GM15510 (cell line): ENCODE data around the gene OR6A2.

Source experiments
- POLR2A ChIP-seq: IDR thresholded peaks from 3 replicates; pipeline ENCODE4 v1.6.1; 2011; ENCODE audit warnings: borderline replicate concordance; ENCODE audit not compliant: insufficient read length; ENCODE audit errors: extremely low read depth

Gene OR6A2

DNA sequence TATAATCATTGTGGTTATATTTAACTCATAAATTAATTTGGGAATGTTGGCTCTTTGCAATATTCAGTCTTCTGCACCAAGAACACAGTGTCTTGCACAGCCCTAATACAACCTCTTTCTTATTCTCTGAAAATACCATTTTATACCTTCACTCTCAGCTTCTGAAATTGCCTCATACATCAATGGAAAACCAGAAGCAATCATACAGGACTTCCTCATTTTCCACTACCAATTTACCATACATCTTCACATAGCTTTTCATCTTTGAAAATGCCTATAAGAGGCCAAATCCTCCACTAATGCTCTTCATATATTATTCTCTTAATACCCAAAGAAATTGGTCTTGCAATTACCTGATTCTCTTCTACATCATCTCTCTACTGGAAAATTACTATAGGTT is 21.0 kb downstream of the OR6A2 start:
- no peak for TF ChIP-seq POLR2A

DNA sequence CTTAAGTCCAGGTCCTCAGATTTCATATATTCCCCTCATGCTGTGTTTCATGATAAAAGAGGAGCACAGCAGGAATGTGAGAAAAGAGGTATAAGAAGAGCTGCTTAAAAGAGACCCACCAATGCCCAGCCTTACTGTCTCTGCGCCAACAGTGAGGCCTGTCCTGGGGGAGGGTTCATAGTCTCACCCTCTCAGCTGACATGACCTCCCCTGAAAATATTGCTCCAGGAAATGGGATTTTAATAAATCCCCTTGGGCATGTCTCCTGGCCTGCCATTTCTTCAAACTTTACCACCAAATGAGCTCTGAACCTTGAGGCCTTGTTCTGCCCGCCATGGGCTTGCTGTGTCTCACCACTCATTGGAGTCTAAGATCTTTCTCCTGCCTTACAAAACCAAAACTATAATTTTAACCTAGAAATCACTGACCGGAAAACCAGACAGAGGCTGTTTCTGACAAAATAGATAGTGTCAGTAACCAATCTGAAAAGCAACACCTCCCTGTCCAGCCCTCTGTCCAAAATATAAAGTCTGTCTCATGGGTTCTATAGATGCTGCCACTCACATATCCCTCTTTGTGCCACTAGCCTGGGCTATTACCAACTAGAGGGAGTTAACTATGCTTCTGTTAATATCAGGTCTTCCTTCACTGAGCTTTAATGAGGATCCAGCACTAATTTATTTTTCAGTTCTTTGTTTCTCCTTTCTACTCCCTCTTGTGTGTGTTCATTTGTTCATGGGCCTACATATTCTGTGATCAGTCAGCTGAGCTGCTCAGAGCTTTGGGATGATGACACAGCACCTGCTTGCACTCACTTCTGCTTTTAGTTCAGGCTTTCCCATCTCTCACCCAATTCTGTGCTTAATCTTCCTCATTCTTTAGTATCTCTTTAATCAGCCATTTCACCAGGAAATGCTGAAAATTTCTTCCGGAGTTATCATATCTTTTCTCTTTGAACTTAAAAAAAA is 27.3 kb downstream of the OR6A2 start, which contains the start of gene OR2AG2:
Gene OR2AG2, minus strand, starts transcription at position 51 of the 968 bp plus-strand sequence. CDS start 3,019 bp downstream, outside the sequence.
- TF ChIP-seq POLR2A, result no peak

DNA sequence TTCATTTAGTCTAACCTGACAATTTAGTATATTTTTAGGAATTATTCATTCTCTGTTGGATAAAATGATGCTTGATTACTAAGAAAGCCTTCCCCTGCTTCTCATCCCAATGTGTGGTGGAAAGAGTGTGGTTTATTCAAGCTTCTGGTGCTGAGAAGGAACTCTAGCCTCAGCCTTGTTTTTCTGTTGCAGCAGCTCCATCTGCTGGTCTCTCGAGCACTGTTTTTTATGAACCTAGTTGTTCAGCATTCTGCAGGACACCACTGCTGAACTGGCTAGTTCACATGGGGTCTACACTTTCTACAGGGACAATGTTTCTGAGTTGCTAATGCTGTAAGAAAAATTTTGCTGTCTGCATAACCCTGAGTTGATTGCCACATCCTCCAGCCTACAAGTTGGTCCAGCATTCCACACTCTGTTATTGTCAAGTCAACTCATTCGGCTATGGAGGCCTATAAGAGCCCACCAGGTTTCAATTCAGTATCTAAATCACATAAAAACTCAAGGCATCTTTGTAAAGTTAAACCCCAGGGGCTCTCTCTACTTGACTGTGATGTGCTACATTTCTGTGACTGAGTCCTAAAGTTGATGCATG is 42.0 kb downstream of the OR6A2 start:
- TF ChIP-seq POLR2A, result no peak

DNA sequence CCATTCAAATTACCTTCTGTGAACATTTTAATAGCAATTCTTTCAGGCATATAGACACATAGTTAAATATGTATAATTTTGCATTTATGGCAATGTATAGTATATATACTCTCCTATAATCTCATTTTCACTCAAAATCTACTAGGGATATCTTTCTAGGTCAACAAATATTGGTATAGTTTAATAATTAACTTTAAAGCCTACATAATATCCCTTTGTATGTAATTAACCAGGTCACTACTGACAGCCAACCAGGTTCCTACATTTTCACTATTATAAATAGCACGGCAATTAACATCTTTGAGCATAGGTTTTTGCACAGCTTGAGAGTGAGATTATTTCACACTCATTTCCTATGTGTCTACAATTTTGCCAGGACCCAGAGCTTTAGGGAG is 43.5 kb downstream of the OR6A2 start:
- TF ChIP-seq POLR2A, result no peak

DNA sequence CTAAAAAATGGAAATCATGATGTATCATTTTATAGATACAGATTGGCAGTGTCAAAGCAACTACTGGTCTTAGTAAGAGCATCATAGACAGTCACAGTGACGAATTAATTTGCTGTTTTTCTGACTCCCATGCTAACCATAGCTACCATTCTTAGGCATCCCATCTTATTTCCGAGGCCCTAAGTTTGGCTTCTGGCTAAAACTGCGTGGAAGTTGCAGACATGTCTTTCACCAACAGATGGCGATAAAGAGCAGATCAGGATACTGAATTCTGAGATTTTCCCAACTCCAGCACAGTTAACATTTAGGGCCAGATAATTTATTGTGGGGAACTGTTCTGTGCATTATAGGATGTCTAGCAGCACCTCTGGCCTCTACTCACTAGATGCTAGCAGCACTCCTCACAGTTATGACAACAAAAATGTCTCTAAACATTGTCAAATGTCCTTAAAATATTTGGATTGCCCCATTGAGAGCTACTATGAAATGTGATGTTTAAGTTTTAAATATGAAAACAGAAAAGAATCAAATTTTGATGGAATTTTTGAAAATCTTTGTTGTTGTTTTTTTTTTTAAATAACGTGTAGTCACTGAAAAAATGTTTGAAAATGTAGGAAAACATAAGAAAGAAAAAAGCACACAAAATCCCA is 44.1 kb downstream of the OR6A2 start:
- TF ChIP-seq POLR2A, result no peak

DNA sequence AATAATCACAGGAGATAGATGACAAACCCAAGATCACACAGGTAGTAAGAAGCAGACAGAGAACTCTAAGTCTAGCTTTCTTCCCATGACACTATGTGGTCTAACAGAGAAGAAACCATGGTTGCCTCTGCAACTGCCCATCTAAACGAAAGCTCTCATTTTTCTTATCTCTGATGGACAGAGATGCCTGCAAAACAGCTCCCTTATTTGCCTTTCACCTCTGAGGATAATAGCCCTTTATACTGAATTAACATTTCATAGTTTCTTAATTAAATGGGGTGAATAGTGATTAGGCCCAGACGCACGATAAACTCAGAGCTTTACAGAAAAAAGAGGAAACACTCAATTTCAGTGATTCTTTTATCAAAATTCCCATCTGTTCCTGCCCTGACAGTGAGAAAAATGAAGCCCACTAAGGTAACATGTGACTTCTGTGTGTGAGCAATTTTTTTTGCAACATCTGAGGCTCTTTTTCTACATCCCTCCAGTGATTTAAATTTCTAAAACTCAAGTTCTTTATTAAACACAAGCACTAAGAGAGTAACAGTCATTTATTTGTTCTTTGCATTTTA is 52.3 kb downstream of the OR6A2 start:
- TF ChIP-seq POLR2A, result no peak

DNA sequence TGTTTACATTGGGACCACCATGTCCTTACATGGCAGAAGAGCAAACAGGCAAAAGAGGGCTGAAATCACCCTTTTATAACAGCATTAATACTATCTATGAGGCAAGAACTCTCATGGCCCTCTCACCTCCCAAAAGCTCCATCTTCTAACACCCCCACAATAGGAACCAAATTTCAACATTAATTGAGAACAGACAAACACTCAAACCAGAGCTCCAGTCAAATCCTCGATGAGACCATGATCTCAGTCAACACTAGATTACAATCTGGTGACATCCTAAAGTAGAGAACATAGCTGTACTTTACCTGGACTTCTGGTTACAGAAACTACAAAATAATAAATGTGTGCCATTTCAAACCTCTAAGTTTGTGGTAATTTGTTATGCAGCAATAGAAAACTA is 52.9 kb downstream of the OR6A2 start:
- no peak for TF ChIP-seq POLR2A

DNA sequence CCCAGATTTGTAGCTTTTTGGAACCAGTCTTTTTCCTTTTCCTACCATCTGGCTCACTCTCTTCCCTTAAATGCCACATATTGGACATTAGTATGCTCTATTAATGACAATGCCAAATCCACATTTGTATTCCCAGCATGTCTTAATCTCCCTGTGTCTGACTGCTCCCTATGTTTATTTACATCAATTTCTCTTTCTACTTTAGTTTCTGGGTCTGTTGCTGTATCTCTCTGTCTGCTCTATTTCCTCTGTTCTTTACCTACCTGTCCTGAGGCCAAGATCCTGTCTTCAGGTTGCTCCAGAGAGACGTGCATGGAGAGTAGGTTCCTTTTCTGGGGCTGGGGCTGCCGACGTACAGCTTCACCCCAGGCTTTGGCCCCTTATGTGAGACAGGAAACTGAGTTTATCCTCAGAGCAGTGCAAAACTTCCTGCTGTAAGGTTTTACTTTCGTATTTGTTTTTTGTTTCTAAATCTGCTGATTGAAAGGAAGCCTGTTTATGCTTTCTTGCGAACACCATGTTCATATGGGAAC is 53.3 kb downstream of the OR6A2 start:
- TF ChIP-seq POLR2A, result peak; percentile 63

DNA sequence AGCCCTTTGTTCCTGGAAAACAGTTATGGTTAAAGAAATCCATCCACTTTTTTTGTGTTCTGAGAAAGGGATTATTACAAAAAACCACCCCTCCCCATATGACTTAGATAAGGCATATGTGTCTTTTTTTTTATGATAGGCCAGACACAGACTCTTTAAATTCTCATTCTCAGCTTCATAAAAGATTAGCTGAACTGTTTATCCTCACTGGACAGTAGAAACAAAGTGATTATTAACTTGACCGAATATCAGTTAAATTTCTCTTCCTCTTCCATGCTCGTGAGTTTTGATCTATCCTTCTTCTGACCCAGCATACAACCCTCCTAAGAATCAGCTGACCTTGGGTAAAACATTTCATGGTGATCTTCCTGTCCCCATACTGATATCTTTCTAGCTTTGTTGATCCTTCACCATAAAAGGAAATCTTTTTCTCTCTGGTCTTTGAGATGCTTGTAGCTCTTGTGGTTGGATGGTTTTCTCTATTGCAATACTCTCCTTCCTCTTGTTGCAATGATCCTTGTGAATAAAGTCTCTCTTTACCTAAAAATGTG is 53.9 kb downstream of the OR6A2 start:
- peak; percentile 27 for TF ChIP-seq POLR2A

DNA sequence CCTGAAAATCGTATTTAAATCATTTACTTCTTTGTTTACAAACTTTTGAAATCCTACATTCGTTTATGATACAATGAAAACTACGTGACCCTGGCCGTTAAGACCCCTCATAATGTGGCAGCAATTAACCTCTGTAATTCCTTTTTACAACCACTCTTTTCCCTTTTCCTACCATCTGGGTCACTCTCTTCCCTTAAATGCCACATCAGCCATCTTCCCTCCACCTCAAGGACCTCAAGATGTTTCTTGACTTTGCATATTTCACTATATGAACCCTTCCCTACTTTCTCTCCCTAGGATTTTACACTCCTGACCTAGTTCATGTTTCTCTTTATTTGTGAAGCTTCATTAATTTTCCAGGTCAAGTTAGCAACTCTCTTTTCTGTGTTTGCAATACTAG is 54.5 kb downstream of the OR6A2 start:
- TF ChIP-seq POLR2A, result no peak

DNA sequence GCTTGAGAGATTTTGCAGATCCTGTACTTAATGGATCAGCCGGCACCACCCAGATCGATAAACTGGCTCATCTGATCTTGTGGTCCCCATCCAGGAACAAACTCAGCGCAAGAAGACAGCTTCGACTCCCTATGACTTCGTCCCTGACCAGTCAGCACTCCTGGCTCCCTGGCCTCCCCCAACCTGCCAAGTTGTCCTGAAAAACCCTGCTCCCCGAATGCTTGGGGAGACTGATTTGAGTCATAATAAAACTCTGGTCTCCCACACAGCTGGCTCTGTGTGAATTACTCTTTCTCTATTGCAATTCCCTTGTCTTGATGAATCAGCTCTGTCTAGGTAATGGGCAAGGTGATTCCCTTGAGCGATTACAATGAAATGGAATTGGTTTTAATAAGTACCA is 57.2 kb downstream of the OR6A2 start:
- no peak for TF ChIP-seq POLR2A
